Vagina (tissue), 2 donors: ENCODE results near the gene DOCK1.

ENCODE experiments used
- POLR2A ChIP-seq, 2 donors: fragments of 450-650 bp; IDR thresholded peaks; one replicate each; pipeline ENCODE4 v1.6.1; 2017; ENCODE audit warnings: antibody characterized with exemption in 2 of 2, mild to moderate bottlenecking in 2 of 2, moderate library complexity in 2 of 2
- POLR2AphosphoS5 ChIP-seq, 2 donors: sonication (generic); formaldehyde crosslinking; IDR thresholded peaks; one replicate each; pipeline ENCODE4 v1.9.0; 2017; ENCODE audit warnings: antibody characterized with exemption in 2 of 2, mild to moderate bottlenecking in 2 of 2, low read depth in 1 of 2; ENCODE audit not compliant: insufficient read depth in 1 of 2
- TF ChIP-seq, protein P1 (sequence below), 3 experiments: fragments of 450-650 bp in 2 of 3; fragments of 200-600 bp in 1 of 3; sonication (generic) in 1 of 3; IDR thresholded peaks; one replicate each; pipeline ENCODE4 v1.5.1; 2017 to 2019; ENCODE audit warnings: antibody characterized with exemption in 3 of 3, mild to moderate bottlenecking in 2 of 3, moderate library complexity in 2 of 3

DNA sequence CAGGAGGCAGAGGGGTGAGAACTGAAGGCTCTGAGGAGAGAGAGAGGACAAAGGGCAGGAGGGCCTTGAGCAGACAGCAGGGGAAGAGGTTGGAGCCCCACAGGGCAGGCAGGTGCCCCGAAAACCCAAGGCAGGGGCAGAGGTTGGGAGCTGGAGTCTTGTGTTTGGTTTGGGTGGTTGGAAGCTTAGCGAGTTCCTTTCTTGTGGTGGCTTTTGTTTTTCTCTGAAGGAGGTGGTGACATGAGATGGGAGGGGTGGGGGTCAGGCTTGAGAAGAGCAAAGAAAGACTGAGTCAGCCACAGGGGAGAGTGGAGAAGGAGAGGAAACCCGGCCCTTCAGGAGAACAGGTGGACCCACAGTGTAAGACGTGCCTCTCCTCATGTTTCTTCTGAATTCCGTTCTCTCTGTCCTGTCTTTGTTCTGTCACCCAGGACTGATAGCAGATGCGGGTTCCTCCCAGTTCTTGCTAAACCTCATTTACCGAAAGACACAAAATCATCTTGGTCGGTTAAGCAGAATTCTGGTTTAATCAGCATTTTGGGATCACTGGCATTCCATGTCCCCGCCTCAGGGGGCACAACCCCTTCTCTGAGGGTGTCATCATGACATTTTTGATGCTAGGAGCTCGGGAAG lies 195.9 kb downstream of the DOCK1 start:
- TF ChIP-seq POLR2A (IDR thresholded peaks at IDR 0.05) (no peak), POLR2AphosphoS5 (IDR thresholded peaks at IDR 0.05; ENCODE audit: insufficient read depth in 1 of 2, low read depth in 1 of 2) (no peak)
- TF ChIP-seq, protein P1, sequence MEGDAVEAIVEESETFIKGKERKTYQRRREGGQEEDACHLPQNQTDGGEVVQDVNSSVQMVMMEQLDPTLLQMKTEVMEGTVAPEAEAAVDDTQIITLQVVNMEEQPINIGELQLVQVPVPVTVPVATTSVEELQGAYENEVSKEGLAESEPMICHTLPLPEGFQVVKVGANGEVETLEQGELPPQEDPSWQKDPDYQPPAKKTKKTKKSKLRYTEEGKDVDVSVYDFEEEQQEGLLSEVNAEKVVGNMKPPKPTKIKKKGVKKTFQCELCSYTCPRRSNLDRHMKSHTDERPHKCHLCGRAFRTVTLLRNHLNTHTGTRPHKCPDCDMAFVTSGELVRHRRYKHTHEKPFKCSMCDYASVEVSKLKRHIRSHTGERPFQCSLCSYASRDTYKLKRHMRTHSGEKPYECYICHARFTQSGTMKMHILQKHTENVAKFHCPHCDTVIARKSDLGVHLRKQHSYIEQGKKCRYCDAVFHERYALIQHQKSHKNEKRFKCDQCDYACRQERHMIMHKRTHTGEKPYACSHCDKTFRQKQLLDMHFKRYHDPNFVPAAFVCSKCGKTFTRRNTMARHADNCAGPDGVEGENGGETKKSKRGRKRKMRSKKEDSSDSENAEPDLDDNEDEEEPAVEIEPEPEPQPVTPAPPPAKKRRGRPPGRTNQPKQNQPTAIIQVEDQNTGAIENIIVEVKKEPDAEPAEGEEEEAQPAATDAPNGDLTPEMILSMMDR (IDR thresholded peaks at IDR 0.05), result no peak
